K562 (cell line): ENCODE data around the gene ANO10. TPM values are rescaled to one million over a fixed set of nuclear protein-coding genes. Genes with fewer than 3 reads are reported as not detected.

Experiments used
- BMI1 ChIP-seq: fragments of 150-350 bp; IDR thresholded peaks from 2 replicates; pipeline ENCODE4 v1.6.1; 2014; ENCODE audit warnings: low read length
- CBX2 ChIP-seq: fragments of 200-600 bp; sonication (generic); IDR thresholded peaks from one replicate; pipeline ENCODE4 v1.6.1; 2012; ENCODE audit warnings: mild to moderate bottlenecking, low read length, inconsistent platforms; ENCODE audit not compliant: insufficient read depth, poor library complexity, severe bottlenecking
- NR2C2 ChIP-seq, 2 experiments: fragments of 200-800 bp in 1 of 2; sonication (Bioruptor generic) in 1 of 2; sonication (generic) in 1 of 2; formaldehyde crosslinking in 1 of 2; IDR thresholded peaks; 2 replicates each; pipeline versions ENCODE4 v1.6.1 to v1.8.0; 2016 to 2022; ENCODE audit warnings: mild to moderate bottlenecking in 1 of 2, missing compliant biosample characterization in 1 of 2, missing genetic modification characterization in 1 of 2, missing genetic modification reagents in 1 of 2
- POU5F1 ChIP-seq: fragments of 150-350 bp; IDR thresholded peaks from 2 replicates; pipeline ENCODE4 v1.6.1; 2014; ENCODE audit warnings: borderline replicate concordance, low read length, low read depth, mild to moderate bottlenecking; ENCODE audit not compliant: partially characterized antibody
- RBM15 ChIP-seq: fragments of 200-400 bp; formaldehyde crosslinking; IDR thresholded peaks from 2 replicates; pipeline ENCODE4 v1.6.1; 2018; ENCODE audit warnings: mild to moderate bottlenecking, low read length, moderate library complexity; ENCODE audit not compliant: insufficient read depth
- ZKSCAN1 ChIP-seq: fragments of 150-350 bp; IDR thresholded peaks from 2 replicates; pipeline ENCODE4 v1.6.1; 2016; ENCODE audit warnings: low read depth, low read length
- ZNF695 ChIP-seq: fragments of 450-650 bp; formaldehyde crosslinking; IDR thresholded peaks from 2 replicates; pipeline ENCODE4 v1.4.0; 2020; ENCODE audit warnings: mild to moderate bottlenecking, moderate library complexity
- ZNF707 ChIP-seq: fragments of 250-450 bp; sonication (Bioruptor Pico); conservative IDR thresholded peaks from 2 replicates; pipeline ENCODE4 v1.8.0; 2022; ENCODE audit warnings: inconsistent platforms, mild to moderate bottlenecking, moderate library complexity
- polyA plus RNA-seq, 8 experiments: library from polyadenylated mRNA; depleted of rRNA in 4 of 8; stranded (reverse) in 5 of 8; unstranded in 3 of 8; fragments of >200 nt; fragmentation: Nextera tagmentation in 2 of 8; fragmentation: Illumina TruSeq in 1 of 8; extraction: Ambion mirVana in 2 of 8; extraction: Trizol in 1 of 8; gene quantifications; 2 replicates each; pipeline versions ENCODE4 v1.2.1 to v1.2.3, GENCODE V29; 2011 to 2014; ENCODE audit warnings: inconsistent platforms in 1 of 8, missing spikeins in 1 of 8
- total RNA-seq, 7 experiments: library from RNA; depleted of rRNA in 6 of 7; stranded (reverse); fragments of >200 nt in 6 of 7; fragmentation: Illumina TruSeq in 2 of 7; extraction: Trizol in 2 of 7; gene quantifications; 2 replicates each; pipeline versions ENCODE4 v1.2.1 to v1.2.3, GENCODE V29; 2011 to 2021; ENCODE audit warnings: low replicate concordance in 1 of 7
- TF ChIP-seq, protein P1 (sequence below): fragments of 450-650 bp; IDR thresholded peaks from 2 replicates; pipeline ENCODE4 v1.6.1; 2016; ENCODE audit warnings: low read depth
- TF ChIP-seq, protein P2 (sequence below): sonication (generic); formaldehyde crosslinking; IDR thresholded peaks from 2 replicates; pipeline ENCODE4 v1.8.0; 2022; ENCODE audit warnings: missing genetic modification reagents, mild to moderate bottlenecking, borderline replicate concordance
- TF ChIP-seq, protein P3 (sequence below): fragments of 250-450 bp; sonication (Bioruptor Pico); IDR thresholded peaks from 2 replicates; pipeline ENCODE4 v1.4.0; 2020; ENCODE audit warnings: borderline replicate concordance
- TF ChIP-seq, protein P4 (sequence below): IDR thresholded peaks from 2 replicates; pipeline ENCODE4 v1.6.1; 2011; ENCODE audit not compliant: insufficient read length; ENCODE audit errors: extremely low read depth

The ANO10 gene
- total and polyA plus RNA-seq, 9 of the 15 experiments (the other 6 are each of a cell fraction or from before 2014, with no cell fraction given): 6.4 to 46.0 (median 32.3) TPM

DNA sequence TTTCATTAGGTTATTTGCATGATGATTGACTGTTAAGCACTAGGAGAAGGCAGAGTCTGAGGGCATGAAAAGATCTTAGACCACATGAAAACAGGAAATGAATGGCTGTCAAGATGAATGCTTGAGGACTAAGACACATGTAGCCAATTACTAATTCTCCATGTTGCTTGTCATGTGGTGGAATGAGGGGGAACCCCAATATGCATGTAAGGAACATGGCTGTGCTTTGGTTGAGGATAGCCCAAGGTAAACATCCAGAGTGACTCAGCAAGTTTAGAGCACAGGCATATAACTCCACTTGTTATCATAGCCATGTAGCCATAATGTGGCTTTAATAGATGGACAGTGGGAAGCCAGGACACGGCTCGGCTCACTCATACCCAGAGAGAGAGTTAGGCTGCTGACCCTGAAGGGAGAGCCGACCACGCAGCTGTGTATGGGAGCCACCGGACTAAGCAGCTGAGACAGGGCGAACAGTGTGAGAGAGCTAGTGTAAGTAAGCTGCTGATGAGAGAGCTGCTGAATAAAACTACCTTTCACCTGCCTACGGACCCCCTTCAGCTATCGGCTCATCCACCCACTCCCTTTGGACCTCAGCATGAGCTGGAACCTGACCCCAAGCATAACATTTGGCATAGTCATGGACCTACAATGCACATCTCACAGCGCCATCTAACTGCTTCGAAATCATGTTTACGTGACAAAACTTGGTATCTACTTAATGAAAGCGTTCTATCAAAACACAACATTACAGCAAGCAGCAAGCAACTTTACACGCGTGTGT lies 37.6 kb downstream of the ANO10 start (continued):
- TF ChIP-seq, protein P1, sequence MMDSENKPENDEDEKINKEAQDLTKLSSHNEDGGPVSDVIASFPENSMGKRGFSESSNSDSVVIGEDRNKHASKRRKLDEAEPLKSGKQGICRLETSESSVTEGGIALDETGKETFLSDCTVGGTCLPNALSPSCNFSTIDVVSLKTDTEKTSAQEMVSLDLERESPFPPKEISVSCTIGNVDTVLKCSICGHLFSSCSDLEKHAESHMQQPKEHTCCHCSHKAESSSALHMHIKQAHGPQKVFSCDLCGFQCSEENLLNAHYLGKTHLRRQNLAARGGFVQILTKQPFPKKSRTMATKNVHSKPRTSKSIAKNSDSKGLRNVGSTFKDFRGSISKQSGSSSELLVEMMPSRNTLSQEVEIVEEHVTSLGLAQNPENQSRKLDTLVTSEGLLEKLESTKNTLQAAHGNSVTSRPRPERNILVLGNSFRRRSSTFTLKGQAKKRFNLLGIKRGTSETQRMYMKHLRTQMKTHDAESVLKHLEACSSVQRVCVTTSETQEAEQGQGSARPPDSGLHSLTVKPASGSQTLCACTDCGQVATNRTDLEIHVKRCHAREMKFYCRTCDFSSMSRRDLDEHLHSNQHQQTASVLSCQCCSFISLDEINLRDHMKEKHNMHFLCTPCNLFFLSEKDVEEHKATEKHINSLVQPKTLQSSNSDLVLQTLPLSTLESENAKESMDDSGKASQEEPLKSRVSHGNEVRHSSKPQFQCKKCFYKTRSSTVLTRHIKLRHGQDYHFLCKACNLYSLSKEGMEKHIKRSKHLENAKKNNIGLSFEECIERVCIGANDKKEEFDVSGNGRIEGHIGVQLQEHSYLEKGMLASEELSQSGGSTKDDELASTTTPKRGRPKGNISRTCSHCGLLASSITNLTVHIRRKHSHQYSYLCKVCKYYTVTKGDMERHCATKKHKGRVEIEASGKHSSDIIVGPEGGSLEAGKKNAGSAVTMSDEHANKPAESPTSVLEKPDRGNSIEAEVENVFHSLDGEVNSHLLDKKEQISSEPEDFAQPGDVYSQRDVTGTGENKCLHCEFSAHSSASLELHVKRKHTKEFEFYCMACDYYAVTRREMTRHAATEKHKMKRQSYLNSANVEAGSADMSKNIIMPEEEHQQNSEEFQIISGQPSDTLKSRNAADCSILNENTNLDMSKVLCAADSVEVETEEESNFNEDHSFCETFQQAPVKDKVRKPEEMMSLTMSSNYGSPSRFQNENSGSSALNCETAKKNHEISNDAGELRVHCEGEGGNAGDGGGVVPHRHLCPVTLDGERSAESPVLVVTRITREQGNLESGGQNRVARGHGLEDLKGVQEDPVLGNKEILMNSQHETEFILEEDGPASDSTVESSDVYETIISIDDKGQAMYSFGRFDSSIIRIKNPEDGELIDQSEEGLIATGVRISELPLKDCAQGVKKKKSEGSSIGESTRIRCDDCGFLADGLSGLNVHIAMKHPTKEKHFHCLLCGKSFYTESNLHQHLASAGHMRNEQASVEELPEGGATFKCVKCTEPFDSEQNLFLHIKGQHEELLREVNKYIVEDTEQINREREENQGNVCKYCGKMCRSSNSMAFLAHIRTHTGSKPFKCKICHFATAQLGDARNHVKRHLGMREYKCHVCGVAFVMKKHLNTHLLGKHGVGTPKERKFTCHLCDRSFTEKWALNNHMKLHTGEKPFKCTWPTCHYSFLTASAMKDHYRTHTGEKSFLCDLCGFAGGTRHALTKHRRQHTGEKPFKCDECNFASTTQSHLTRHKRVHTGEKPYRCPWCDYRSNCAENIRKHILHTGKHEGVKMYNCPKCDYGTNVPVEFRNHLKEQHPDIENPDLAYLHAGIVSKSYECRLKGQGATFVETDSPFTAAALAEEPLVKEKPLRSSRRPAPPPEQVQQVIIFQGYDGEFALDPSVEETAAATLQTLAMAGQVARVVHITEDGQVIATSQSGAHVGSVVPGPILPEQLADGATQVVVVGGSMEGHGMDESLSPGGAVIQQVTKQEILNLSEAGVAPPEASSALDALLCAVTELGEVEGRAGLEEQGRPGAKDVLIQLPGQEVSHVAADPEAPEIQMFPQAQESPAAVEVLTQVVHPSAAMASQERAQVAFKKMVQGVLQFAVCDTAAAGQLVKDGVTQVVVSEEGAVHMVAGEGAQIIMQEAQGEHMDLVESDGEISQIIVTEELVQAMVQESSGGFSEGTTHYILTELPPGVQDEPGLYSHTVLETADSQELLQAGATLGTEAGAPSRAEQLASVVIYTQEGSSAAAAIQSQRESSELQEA: no peak
- TF ChIP-seq CBX2 (no peak), ZKSCAN1 (0 out of 2 replicates have a peak, but pooled peaks have one; percentile 32), ZNF695 (peak; percentile 87), RBM15 (no peak), ZNF707 (CRISPR knock-in tag) (peak; percentile 84), POU5F1 (no peak), NR2C2 (CRISPR knock-in tag; IDR thresholded peaks at IDR 0.05) (peak; percentile 27; the same call in 1 of the 2 replicates), NR2C2 (tag; IDR thresholded peaks at IDR 0.05) (peak; percentile 83), BMI1 (no peak)
- TF ChIP-seq, protein P2, sequence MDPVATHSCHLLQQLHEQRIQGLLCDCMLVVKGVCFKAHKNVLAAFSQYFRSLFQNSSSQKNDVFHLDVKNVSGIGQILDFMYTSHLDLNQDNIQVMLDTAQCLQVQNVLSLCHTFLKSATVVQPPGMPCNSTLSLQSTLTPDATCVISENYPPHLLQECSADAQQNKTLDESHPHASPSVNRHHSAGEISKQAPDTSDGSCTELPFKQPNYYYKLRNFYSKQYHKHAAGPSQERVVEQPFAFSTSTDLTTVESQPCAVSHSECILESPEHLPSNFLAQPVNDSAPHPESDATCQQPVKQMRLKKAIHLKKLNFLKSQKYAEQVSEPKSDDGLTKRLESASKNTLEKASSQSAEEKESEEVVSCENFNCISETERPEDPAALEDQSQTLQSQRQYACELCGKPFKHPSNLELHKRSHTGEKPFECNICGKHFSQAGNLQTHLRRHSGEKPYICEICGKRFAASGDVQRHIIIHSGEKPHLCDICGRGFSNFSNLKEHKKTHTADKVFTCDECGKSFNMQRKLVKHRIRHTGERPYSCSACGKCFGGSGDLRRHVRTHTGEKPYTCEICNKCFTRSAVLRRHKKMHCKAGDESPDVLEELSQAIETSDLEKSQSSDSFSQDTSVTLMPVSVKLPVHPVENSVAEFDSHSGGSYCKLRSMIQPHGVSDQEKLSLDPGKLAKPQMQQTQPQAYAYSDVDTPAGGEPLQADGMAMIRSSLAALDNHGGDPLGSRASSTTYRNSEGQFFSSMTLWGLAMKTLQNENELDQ (CRISPR knock-in tag): no peak
- TF ChIP-seq, protein P3, sequence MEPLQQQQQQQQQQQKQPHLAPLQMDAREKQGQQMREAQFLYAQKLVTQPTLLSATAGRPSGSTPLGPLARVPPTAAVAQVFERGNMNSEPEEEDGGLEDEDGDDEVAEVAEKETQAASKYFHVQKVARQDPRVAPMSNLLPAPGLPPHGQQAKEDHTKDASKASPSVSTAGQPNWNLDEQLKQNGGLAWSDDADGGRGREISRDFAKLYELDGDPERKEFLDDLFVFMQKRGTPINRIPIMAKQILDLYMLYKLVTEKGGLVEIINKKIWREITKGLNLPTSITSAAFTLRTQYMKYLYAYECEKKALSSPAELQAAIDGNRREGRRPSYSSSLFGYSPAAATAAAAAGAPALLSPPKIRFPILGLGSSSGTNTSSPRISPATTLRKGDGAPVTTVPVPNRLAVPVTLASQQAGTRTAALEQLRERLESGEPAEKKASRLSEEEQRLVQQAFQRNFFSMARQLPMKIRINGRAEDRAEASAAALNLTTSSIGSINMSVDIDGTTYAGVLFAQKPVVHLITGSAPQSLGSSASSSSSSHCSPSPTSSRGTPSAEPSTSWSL (CRISPR knock-in tag): peak; percentile 95; the same call in 1 of the 2 replicates
- TF ChIP-seq, protein P4, sequence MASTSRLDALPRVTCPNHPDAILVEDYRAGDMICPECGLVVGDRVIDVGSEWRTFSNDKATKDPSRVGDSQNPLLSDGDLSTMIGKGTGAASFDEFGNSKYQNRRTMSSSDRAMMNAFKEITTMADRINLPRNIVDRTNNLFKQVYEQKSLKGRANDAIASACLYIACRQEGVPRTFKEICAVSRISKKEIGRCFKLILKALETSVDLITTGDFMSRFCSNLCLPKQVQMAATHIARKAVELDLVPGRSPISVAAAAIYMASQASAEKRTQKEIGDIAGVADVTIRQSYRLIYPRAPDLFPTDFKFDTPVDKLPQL: no peak
